GM08714 (cell line): ENCODE results near the gene AIFM1.
"Not testable (repeated sequence)": the region's sequence is repeated elsewhere in the genome, so short reads cannot be mapped to it uniquely, and the experiment has no call there.

Source experiments
- H3K4me3 ChIP-seq: fragments of 200-500 bp; sonication (Bioruptor generic); 2 replicates; pipeline ENCODE4 v1.5.1; 2014; ENCODE audit warnings: mild to moderate bottlenecking, low read length, inconsistent platforms
- ZNF274 ChIP-seq: IDR thresholded peaks from 2 replicates; pipeline ENCODE4 v1.6.1; 2012; ENCODE audit warnings: mild to moderate bottlenecking, low read depth, low read length

The AIFM1 gene

DNA sequence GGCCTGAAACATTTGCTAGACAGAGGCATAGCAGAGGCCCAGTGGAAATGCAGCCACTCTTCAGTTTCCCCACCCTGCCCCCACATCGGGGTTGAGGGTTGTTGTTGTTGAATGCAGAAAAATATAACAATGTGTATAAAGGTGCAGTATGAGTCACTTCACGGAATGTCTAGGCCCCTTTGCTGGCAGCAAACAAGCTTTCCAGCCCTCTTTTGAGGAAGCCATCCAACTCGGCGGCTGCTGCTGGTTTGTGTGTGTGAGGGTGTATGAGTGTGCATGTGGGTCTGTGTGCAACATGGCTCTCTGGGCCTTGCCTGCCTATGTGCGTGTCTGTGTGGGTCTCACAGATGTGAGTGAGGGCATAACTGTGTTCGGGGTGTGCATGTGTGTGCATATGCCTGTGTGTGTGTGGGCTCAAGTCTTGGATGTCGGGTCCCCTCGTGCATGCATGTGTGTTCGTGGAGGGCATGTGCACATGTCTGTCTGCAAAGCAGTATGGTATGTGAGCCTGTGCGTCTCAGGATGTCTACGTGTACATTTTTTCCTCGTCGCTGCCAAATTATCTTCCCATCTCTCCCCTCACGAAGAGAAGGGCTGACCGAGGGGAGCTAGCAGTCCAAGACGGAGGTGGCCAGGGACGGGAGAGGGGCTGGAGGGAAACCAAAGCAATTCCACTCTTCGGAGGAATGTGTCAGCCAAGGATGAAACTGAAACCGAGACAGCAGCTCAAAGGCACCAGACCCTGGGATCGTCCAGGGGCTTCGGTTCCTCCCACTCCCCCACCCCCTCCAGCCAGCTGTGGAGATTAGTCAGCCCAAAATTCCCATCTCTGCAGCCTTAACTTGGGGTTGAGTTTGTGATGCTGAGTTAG lies 47.0 kb downstream of the AIFM1 start:
- H3K4me3 ChIP-seq: no peak overlapping the region

DNA sequence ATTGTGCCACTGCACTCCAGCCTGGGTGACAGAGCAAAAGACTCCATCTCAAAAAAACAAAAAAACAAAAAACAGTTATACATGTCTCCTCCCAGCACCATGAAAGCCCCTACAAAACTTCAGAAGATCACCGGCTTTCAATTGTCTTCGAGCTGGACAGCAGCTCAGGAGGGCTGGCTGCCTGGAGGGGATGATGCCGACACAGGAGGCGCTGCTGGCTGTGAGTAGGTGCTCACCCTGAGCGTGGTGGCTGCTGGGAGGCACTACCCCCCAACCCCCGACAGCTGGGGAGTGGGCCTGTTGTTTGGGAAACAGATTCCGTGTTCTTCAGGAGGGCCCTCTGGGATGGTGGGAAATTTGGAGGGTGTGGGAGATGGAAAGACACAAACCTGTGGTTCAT lies 48.5 kb downstream of the AIFM1 start:
- no peak for TF ChIP-seq ZNF274

More for the DNA sequence above, 47.0 kb downstream of the AIFM1 start:
- no peak for TF ChIP-seq ZNF274

DNA sequence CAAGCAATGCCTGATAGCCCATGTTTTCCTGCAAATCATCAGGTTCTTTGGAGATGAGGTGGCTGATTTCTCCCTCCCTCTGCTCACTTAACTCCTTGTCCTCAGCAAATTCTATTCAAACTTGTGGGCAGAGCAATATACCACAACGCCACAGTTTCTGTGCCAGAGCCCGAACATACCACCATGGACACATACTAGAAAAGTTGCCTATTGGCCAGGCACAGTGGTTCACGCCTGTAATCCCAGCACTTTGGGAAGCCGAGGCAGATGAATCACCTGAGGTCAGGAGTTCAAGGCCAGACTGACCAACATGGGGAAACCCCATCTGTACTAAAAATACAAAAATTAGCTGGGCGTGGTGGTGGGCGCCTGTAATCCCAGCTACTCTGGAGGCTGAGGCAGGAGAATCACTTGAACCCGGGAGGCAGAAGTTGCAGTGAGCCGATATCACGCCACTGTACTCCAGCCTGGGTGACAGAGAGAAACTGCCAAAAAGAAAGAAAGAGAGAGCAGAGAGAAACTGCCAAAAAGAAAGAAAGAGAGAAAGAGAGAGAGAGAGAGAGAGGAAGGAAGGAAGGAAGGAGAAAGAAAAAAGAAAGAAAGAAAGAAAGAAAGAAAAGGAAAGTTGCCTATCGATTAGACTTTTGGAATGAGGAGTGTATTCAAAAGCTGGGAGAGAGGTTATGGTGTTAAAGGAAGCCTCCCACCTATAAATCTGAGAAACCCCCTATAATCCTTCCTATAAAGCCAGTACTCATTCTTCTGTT lies 50.3 kb downstream of the AIFM1 start:
- H3K4me3 ChIP-seq: not testable (repeated sequence)

More for the DNA sequence above, 48.5 kb downstream of the AIFM1 start:
- H3K4me3 ChIP-seq: no peak overlapping the region

DNA sequence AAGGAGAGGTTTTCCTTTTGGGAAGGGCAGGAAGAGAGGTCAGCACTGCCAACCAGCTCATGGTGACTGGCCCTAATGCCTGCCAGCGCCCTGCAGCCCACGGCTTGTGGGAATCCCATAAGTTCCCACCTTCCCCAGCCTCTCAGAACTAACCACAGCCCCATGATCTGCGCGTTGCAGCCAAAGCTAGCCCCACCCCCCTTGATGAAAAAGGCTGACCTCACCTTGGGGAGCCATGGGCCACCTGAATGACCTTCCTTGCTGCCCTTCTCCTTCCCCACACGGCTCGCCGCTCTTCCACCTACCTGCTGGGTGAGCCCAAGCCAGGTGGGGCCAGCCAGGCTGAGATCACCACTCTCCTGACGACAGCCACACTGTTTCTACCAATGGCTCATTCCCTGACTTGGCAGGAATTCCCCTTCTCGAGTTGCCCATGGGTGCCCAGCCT lies 51.5 kb downstream of the AIFM1 start:
- H3K4me3 ChIP-seq: no peak overlapping the region
- no peak for TF ChIP-seq ZNF274

DNA sequence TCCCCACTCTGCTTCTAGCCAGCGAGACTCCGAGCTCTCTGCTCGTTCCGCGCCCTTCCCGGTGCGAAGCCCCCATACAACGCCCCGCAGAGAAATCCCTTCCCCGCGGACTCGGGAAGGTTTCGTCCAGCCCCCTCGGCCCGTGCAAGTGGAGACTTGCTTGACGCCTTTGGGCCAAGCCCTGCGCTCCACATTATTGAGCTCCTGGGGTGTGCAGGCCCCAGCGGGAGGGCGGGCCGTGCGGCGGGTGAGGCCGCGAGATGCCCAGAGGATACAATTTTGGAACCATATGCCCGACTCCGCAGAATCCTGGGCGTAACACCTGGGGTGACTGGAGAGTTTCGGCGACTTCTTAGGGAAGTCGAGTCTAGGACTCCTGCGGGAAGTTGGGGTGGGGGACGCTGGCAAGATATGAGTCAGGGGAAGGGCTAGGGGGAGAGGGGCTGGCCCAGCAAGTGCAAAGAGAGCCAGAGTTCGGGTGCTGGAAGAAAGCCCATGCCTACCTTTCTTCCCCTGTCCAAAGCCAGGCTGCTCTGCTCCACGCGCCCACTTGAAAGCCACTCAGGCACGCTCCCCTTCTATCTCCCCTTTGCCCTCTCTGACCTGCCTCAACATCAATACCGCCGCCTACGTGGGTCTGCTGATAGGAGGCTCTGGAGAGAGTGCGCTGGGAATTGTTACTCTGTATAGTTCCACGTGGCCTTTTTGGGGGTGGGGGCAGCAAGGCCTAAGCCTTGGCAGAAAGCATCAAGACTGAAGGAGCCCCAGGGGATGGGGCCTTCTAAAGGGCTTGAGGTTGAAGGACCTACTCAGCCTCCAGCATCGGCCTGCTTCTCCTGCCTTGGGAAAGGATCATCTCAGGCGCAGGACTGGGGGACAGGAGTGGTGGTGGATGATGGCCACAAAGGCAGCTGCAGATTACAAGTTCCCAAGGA lies 54.2 kb downstream of the AIFM1 start:
- H3K4me3 ChIP-seq: peak overlapping the region; percentile 14; the same call in 1 of the 2 replicates
- TF ChIP-seq ZNF274: no peak

DNA sequence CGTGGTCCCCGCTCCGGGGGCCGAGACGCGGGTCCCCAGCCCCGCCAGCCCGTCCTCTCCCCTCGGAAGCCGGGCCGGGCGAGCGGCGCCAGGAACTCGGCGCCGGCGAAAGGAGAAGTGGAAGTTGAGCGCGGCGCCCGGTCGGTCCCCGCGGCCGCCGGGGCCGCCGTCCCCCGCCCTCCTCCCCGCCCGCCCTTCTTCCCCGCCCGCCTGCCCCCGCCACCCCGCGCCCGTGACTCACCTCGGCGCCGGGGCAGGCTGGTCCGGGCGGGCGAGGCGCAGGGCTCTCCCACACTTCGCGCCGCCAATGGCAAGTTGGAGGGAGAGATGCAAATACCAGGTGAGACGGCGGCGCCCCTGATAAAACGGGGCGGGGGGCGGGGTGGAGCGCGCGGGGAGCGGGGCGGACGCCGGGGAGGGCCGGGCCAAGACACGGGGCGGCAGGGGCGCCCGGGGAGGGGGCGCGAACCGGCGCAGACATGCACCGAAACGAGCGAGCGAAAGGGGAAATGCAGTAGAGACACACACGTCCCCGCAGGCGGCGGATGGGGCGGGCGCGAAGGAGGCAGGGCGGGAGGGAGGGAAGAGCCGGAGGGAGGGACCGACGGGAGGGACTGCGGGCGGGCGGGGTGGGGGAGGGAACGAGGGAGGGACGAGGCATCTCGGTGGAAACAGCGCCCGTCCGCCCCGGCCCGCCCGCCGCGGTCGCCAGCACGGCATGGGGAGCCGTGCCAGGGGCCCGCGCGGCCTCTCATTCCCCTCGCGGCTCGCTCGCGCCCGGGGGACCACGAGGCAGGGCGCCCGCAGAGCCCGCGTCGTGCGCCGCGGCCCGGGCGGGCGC lies 55.0 kb downstream of the AIFM1 start, which contains the start of gene ELF4:
ELF4 (minus strand) TSS at position 119 of the 841 bp plus-strand sequence. CDS start 29,167 bp downstream, outside the sequence.
- no peak for TF ChIP-seq ZNF274
- peak within 1 kb of the TSS; percentile 81; the same call in 1 of the 2 replicates for H3K4me3 ChIP-seq

DNA sequence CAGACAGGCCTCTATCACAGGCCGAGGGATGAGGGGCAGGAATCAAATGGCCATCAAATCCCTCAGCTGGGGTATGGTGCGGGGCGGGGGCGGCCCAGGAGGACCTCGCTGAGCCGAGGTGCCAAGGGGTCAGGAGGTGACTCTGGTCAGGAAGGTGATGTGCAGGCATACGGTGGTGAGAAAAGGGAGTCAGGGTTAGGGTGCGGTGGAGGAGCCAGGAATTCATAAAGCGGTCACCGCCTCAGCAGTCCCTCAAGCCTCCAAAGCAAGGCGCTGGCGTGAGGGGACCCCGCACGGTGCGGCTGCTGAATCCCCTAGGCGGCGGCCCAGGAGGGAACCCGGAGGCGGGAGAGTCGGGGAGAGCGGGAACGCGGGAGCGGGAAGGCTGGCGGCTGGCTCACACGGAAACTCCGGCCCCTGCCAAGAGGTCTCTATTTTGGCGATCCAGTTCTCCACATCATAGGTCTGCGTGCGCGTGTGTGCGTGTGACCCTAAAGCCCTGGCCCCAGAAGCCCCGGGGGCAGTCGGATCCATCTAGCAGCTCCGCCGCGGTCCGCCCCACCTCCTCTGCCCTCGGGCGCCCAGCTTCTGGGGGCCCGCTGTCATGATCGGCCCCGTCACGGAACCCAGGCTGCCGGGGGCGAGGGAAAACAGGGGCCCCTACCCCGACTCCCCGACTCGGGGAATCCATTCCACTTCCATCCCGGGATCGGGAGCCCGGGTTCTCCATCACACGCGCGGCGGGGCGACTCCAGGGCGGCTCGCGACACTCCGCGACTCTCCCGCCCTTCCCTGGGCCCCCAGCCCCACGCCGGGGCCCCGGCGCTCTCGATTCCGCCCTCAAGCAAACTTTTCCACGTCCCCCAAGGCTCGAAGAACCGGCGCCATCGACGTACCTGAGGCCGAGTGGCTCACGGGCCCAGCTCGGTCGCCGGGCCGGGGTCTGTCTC lies 55.9 kb downstream of the AIFM1 start:
- H3K4me3 ChIP-seq: peak overlapping the region; percentile 81; the same call in 1 of the 2 replicates
- TF ChIP-seq ZNF274: no peak

DNA sequence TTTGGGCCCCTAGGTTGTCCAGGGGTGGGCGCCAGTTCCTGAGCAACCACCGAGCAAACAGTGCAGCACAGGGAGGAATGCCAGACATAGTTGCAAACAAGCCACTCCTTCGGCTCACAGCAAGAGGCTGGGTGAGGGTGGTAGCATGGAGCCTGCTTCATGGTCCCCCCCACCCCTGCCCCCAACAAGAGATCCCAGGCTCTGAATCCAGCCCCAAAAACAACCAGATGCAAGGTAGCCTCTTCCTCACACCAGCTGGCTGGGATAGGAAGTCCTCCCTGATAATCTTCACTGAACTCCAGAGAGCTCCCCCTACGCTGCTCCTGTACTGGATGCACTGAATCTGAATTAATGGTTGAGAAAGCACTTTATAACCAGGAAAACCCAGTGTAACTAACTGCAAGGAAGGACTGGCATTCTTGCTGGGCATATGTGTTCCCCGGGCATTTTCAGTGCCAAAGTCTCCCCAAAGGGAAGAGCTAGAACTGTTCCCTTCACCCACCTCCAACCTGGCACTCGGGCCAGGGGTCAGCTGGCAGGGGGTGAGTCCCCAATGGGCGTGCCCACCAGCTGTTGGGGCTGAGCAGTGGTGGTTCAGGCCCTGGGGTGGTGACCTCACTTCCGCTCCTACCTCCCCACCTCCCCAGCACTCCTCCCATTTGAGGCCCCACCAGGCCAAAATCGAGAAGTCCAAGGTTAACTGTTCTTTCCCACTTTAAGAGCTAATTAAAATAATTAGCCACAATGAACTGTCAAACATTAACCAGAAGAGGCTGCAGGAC lies 56.8 kb downstream of the AIFM1 start:
- peak overlapping the region; percentile 81; the same call in 1 of the 2 replicates for H3K4me3 ChIP-seq
- no peak for TF ChIP-seq ZNF274

DNA sequence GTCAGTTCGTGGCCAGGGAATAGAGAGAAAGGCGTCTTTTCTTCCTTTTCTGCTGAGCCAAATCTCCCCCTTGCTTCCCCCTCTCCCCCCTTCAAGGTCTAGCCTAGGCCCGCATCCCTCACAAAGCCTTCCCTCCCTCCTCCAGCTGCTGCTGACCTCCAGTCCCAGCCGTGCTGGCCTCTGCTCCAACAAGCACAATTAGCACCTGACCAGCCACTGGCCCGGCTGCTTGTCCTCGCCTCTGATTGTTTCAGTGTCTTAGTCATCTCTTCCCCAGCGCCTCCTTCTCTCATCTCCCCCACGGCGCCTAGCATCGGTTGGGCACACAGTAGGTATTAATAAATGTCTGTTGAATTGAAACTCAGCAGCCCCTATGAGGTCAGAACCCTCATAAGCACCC lies 59.6 kb downstream of the AIFM1 start:
- H3K4me3 ChIP-seq: no peak overlapping the region
- no peak for TF ChIP-seq ZNF274

DNA sequence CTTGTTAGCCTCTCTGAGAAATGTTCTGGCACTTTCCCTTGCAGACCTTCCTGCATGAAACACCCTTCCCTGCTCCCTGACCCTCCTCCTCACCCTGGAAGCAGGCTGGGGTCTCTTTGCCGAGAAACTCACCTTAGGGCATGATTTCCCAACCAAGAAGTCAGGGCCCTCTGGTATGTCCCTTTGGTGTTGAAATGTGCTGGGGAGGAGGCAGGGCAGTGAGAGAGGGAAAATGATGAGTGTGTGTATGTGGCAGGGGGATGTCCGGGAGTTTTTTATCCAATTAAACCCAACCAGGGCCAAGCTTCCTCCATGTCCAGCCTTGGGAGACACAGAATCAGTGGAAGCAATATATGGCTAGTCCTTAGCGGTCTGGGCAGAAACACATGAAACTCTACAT lies 60.4 kb downstream of the AIFM1 start:
- H3K4me3 ChIP-seq: no peak overlapping the region
- no peak for TF ChIP-seq ZNF274

DNA sequence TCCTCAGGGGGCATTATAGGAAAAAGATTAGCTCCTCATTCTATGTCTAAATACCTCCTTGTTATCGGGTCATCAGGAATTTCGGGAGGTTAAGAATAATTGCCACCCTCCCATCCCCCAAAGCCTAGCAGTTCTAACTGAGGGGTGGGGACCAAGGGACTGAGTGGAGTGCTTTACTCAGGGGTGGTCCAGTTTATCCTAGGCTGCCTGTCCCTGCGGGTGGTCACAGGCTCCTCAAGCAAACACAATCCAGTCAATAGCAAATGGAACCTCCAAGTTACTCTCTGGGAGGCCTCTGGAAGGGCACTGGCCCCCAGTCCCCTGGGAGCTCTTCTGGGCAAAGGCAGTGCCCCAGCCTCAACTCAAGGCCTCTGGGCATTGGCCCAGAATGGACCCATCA lies 62.0 kb downstream of the AIFM1 start:
- H3K4me3 ChIP-seq: no peak overlapping the region
- TF ChIP-seq ZNF274: no peak

DNA sequence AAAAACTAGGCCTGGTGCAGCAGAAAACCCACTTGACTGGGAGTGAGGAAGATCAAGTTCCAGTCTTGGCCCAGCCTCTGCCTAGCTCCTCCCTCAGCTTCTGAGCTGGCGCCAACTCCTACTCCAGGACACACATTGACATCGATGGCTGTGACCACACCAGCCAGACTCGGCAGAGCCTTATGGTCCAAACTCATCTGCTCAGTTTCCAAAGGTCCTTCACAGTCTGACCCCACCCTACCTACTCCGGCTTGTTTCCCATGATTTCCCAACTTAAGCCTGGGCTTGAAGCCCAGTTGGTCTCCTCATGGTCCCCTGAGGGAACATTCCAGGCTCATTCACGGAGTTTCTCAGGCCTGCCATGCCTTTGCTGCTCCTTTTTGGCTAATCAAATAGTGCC lies 65.5 kb downstream of the AIFM1 start:
- no peak overlapping the region for H3K4me3 ChIP-seq
- TF ChIP-seq ZNF274: no peak
